ENCODE data around the gene GART. TPM values are rescaled to one million over a fixed set of nuclear protein-coding genes. Genes with fewer than 3 reads are reported as not detected.

GART gene
- 10 to 100 TPM; 41.8 to 74.2 (median 67.6) TPM for total RNA-seq

- Histone ChIP-seq H3K9me3 (no peaks in the 10 kb centered on the region), H3K4me1 (peaks cover 3 to 42% (median 23%) of the 10 kb centered on the region in 3 donors), H3K27ac (peak within 1 kb of the TSS; percentile 91 to 99 (median 97)), H3K27me3 (no peaks in the 10 kb centered on the region), H3K4me3 (peak within 1 kb of the TSS; percentile 74 to 79), H3K36me3 (peaks cover 0 to 33% of the 10 kb centered on the region in 2 donors)
- ATAC-seq: peak; percentile 79
- TF ChIP-seq POLR2AphosphoS5 (IDR thresholded peaks at IDR 0.05) (peak; percentile 91), EP300 (IDR thresholded peaks at IDR 0.05) (no peak), POLR2A (IDR thresholded peaks at IDR 0.05) (peak; percentile 72 to 84), CTCF (IDR thresholded peaks at IDR 0.05) (peak in 1 of 4 experiments; percentile 17)
- WGBS, 2 donors (ENCODE audit: low coverage in 1 of 2): 0% methylated on average over 5 to 7 of the region's 56 CpGs
Observed at GRCh38 chr21:33541756-33542639, at the start of gene GART. TSS of gene GART (minus strand) at chr21:33542117. CDS start at chr21:33539315, 2,802 bp downstream.

DNA sequence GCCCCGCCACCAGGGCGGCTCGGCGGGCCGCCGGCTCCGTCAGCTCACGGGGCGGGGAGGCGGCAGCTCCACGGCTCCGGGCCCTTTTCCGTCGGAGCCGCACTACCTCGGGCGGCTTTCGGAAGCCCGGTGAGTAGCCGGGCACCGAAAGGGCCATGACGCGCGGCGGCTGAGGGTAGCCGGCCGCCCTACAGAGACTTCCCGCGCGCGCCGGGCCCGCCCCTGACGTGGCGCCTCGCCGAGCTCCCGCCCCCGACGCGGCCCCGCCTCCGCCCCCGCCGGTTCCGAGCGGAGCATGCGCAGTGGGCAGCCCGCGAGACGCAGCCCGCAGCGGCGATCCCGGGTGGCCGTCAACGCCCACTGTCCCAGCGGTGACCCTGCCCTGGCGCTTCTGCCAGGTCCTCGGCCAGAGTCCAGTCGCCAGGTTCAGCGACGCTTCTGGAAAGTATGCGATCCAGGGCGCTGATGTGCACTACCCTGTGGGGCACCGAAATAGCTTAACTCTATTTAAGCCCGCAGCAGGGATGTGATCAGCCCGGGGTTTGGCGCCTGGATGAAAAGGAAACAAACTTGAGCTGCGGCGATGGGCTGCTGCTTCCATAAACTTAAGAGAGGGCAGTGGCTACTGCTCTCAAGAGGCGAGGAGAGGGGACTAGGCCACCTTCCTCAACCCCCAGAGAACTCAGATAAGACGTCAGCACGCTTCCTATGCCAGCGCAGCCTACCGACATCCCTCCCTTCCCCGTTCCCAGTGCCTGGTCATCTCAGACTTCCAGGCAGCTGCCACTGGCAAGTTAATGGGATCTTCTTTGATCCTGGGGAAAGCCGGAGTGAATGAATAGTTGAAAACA lies 46.8 kb upstream of the GART start, which contains the start of gene DONSON:
Gene DONSON (minus strand): TSS at position 200 of the 851 bp plus-strand sequence. CDS start 43 bp downstream, at position 157.
- 0% methylated on average over 1 to 10 of the region's 78 CpGs for WGBS, 2 donors (ENCODE audit: low coverage in 1 of 2)
- peaks cover 0 to 16% of the 10 kb centered on the region in 2 donors for H3K36me3 ChIP-seq
- peak; percentile 98 for ATAC-seq
- H3K4me1 ChIP-seq: peaks cover 0 to 15% (median 0%) of the 10 kb centered on the region in 3 donors
- H3K27ac ChIP-seq: peak within 1 kb of the TSS; percentile 69 to 95 (median 92)
- TF ChIP-seq POLR2A (IDR thresholded peaks at IDR 0.05) (peak; percentile 53 to 78), CTCF (IDR thresholded peaks at IDR 0.05) (peak in 3 of 4 experiments; percentile 12 to 44 (median 16)), EP300 (IDR thresholded peaks at IDR 0.05) (no peak), POLR2AphosphoS5 (IDR thresholded peaks at IDR 0.05) (peak; percentile 60)
- H3K27me3 ChIP-seq: no peaks in the 10 kb centered on the region
- H3K9me3 ChIP-seq: no peaks in the 10 kb centered on the region
- peak within 1 kb of the TSS; percentile 66 to 88 for H3K4me3 ChIP-seq

DNA sequence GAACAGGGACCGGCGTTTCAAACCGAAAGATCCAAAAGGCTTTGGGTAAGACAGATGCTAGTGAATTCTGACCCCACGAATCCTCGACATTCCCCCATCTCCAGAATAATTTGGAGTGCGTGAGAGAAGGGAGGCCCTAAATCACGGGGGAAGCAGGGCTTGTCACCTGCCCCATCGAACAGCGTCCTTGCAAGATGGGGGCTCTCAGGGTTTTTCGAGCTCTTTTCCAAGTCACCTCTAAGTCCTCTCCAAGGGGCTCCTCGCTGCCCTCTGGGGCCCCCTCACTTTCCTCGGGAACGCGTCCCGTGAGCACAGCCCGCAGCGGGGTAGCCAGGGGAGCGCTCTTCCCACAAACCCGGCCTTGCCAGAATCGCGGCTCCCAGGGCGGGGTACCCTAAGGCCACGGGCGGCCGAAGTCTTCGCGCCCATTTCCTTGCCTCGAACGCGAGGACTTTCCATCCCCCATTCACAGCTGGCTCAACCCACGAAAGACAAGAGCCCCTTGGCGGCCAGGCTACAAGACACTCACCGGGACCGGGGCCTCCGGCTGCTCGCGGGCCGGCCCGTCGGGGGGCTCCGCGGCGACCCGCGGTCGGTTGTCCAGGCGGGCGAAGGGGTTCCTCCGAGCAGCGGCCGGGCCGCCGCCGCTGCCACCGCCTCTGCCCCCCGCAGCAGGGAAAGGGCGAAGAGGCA lies 46.0 kb upstream of the GART start:
- Histone ChIP-seq H3K9me3 (no peaks in the 10 kb centered on the region), H3K4me1 (peaks cover 0 to 15% (median 0%) of the 10 kb centered on the region in 3 donors), H3K4me3 (peak overlapping the region; percentile 66 to 88), H3K27me3 (no peaks in the 10 kb centered on the region), H3K36me3 (peaks cover 0 to 9% of the 10 kb centered on the region in 2 donors), H3K27ac (peak overlapping the region; percentile 69 to 95 (median 92))
- ATAC-seq: peak; percentile 33
- TF ChIP-seq POLR2AphosphoS5 (IDR thresholded peaks at IDR 0.05) (no peak), POLR2A (IDR thresholded peaks at IDR 0.05) (no peak), CTCF (IDR thresholded peaks at IDR 0.05) (no peak), EP300 (IDR thresholded peaks at IDR 0.05) (no peak)
- WGBS, 2 donors (ENCODE audit: low coverage in 1 of 2): 7% methylated on average over 9 of the region's 57 CpGs; no CpG with 5 or more reads in 1 of the 2 donors

- no peaks in the 10 kb centered on the region for H3K27me3 ChIP-seq
- peaks cover 0 to 7% of the 10 kb centered on the region in 2 donors for H3K36me3 ChIP-seq
- TF ChIP-seq POLR2AphosphoS5 (IDR thresholded peaks at IDR 0.05): no peak
- TF ChIP-seq EP300 (IDR thresholded peaks at IDR 0.05): no peak
- TF ChIP-seq POLR2A (IDR thresholded peaks at IDR 0.05): no peak
- no peak for TF ChIP-seq CTCF (IDR thresholded peaks at IDR 0.05)
- H3K4me1 ChIP-seq: peaks cover 0 to 15% (median 0%) of the 10 kb centered on the region in 3 donors
- WGBS, 2 donors (ENCODE audit: low coverage in 1 of 2): 44 to 69% methylated on average over 3 to 4 of the region's 6 CpGs
- no peak overlapping the region for H3K27ac ChIP-seq
- no peaks in the 10 kb centered on the region for H3K9me3 ChIP-seq
- ATAC-seq: no peak
- no peak overlapping the region for H3K4me3 ChIP-seq
Observed at GRCh38 chr21:33586927-33587326, 45.0 kb upstream of the GART start.
